Measurements from ENCODE around the gene VILL.

GRCh38 chr3:37944391-37944842 lies 46.2 kb upstream of the VILL start:
- TF ChIP-seq EP300 (IDR thresholded peaks at IDR 0.05) (no peak), POLR2AphosphoS5 (IDR thresholded peaks at IDR 0.05) (no peak), POLR2A (IDR thresholded peaks at IDR 0.05) (no peak)
- TF ChIP-seq, protein P1, sequence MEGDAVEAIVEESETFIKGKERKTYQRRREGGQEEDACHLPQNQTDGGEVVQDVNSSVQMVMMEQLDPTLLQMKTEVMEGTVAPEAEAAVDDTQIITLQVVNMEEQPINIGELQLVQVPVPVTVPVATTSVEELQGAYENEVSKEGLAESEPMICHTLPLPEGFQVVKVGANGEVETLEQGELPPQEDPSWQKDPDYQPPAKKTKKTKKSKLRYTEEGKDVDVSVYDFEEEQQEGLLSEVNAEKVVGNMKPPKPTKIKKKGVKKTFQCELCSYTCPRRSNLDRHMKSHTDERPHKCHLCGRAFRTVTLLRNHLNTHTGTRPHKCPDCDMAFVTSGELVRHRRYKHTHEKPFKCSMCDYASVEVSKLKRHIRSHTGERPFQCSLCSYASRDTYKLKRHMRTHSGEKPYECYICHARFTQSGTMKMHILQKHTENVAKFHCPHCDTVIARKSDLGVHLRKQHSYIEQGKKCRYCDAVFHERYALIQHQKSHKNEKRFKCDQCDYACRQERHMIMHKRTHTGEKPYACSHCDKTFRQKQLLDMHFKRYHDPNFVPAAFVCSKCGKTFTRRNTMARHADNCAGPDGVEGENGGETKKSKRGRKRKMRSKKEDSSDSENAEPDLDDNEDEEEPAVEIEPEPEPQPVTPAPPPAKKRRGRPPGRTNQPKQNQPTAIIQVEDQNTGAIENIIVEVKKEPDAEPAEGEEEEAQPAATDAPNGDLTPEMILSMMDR (IDR thresholded peaks at IDR 0.05): no peak

All from gastroesophageal sphincter (tissue), 3 donors.